Uterus (tissue), 2 donors: ENCODE measurements around the gene MORC3.
"Not testable (repeated sequence)": the region's sequence is repeated elsewhere in the genome, so short reads cannot be mapped to it uniquely, and the experiment has no call there.

ENCODE experiments used
- CTCF ChIP-seq, 4 experiments: fragments of 200-600 bp in 2 of 4; fragments of 450-650 bp in 2 of 4; sonication (generic) in 2 of 4; IDR thresholded peaks; one replicate each; pipeline ENCODE4 v1.5.1; 2016 to 2019; ENCODE audit warnings: antibody characterized with exemption in 4 of 4, mild to moderate bottlenecking in 2 of 4, moderate library complexity in 1 of 4
- POLR2A ChIP-seq, 2 donors: fragments of 450-650 bp; IDR thresholded peaks; one replicate each; pipeline ENCODE4 v1.6.1; 2016; ENCODE audit warnings: antibody characterized with exemption in 2 of 2, mild to moderate bottlenecking in 1 of 2, moderate library complexity in 1 of 2

DNA sequence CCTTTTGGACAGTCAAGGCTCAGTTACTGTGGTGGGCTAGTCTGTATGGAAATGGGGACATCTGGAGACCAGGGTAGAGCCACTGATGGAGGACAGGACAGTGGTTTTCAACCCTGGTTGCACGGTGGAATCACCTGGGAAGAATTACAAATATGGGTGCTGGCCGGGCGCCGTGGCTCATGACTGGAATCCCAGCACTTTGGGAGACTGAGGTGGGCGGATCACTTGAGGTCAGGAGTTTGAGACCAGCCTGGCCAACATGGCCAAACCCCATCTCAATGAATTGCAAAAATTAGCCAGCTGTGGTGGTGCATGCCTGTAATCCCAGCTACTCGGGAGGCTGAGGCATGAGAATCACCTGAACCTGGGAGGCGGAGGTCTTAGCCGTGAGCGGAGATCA, 79.7 kb downstream of the MORC3 start:
- not testable (repeated sequence) for TF ChIP-seq CTCF, POLR2A (IDR thresholded peaks at IDR 0.05)
